T-helper 2 cell treated with Interferon-gamma antibody and Interleukin-4, amounts not matched to agents 100 ng/mL and 5 ng/mL, for 36 hours (primary cell): ENCODE results near the gene ZNF260. TPM values are rescaled to one million over a fixed set of nuclear protein-coding genes. Genes with fewer than 3 reads are reported as not detected.

Experiments used
- intact Hi-C: fragments of 100-400 bp; cut with micrococcal nuclease; formaldehyde crosslinking; loops from one replicate; pipeline ENCODE4 v1.15.1; 2023
- total RNA-seq: library from RNA; stranded (reverse); gene quantifications from 2 replicates; pipeline ENCODE4 v1.2.3, GENCODE V29; 2022

ZNF260 gene
- 8.1 and 8.3 TPM in 2 replicates for total RNA-seq

DNA sequence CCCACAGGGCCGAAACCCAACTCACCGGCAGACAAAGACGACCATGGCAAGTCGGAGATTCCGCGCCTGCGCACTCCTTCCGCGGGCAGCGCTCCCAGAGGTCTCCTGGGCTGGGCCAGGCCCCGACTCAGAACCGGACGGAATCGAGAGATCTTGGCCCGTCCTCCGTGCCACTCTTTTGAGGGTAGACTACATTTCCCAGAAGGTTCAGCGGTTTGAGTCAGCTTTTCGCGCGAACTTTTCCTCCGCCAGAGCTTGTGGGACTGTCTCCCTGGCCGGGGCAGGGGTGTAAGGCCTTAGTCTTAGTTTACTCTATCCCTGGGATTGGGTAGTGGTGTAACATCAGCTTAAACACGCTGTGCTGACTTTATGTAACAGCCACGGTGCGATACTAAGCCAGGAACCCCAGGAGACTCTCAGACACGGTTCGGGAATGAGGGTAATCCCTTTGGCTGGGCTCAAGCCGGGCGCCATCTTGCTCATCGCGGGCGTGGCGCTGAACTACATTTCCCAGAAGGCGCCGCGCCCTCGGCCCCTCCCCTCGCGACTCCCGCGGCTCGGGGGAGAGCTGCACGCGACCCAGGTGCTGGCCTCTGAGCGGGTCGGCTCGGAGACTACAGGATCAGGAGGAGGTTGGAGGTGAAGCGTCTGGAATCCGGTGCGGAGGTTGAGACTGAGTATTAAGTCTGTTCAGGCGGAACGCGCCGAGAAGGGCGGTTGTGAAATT, at the start of gene ZNF260:
ZNF260 (minus strand) TSS at position 78 of the 727 bp plus-strand sequence. CDS start 13,033 bp downstream, outside the sequence.
- intact Hi-C loops, result loop anchor here (1.0 to 5.0 kb wide), 13 partner anchors 39 to 842 kb away; partner anchors contain the start of genes ZFP14, ZNF345, ZNF383 and ZNF461

GRCh38 chr19:36577271-36577996, 49.4 kb upstream of the ZNF260 start:
- intact Hi-C loops, result loop anchor here (10.0 kb wide), 1 partner anchor 363 kb away; the partner anchor contains the start of genes ZNF146 and ZNF565

GRCh38 chr19:36574741-36575140, 46.7 kb upstream of the ZNF260 start:
- intact Hi-C loops, result loop anchor here (5.0 to 10.0 kb wide), 2 partner anchors 263 to 360 kb away; partner anchors contain the start of genes ZNF146, ZNF565 and ZNF790

DNA sequence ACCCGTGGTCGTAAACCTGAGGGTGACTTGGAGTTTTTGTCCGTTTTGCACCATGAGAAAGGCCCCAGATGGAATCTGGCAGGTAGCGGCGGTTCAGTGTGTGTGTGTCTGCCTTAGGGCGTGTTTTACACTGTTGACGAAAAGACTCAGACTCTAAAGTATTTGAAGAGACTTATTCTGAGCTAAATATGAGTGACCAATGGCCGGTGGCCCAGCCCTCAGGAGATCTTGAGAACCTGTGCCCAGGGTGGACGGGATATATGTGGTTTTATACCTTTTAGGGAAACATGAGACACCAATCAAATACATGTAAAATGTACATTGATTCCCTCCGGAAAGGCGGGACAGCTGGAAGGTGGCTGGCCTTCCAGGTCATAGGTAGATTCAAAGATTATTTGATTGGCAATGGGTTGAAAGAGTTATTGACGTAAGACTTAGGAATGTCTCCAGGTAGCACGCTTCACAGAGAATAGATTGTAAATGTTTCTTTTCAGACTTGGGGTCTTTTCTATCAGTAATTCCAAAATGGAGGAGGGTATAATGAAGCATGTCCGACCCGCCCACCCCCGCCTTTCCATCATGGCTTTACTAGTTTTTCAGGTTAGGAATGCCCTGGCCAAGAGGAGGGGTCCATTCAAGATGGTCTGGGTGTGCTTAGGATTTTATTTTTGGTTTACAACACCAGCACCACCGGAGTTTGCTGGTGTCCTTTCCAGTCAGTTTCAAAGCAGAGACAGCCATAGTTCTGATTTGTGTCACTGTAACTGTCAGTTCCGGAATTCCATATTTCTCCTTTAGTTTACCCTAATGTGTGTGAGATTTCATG, 46.0 kb upstream of the ZNF260 start:
- intact Hi-C loops, result loop anchor here (1.0 to 10.0 kb wide), 10 partner anchors 30 to 505 kb away; partner anchors contain the start of genes ZFP14, ZNF146, ZNF260 and ZNF345

GRCh38 chr19:36573020-36573894, 45.2 kb upstream of the ZNF260 start, which contains the start of gene ZNF529:
Gene ZNF529, minus strand, starts transcription at chr19:36573292. Its CDS starts 946 bp downstream, at chr19:36572346.
- intact Hi-C loops, result loop anchor here (1.0 to 10.0 kb wide), 10 partner anchors 31 to 506 kb away; partner anchors contain the start of genes ZFP14, ZNF146, ZNF260 and ZNF345

DNA sequence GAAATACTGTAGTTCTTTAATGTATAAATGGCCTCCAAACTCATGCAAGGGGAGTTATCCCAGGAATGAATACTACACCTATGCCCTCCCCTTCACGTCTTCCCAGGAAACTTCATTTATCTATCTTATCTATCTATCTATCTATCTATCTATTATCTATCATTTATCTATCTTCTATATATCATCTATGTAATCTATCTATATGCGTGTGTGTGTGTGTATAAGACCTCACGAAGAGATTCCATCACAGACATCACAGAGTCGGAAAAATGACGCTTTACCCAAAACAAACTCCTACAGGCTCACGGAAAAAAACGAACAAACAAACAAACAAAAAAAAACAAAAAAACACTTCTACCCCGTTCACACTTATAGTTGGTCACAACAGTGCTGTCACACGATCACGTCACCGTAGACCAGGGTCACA, 44.5 kb upstream of the ZNF260 start:
- intact Hi-C loops, result loop anchor here (1.0 to 10.0 kb wide), 10 partner anchors 32 to 506 kb away; partner anchors contain the start of genes ZFP14, ZNF146, ZNF260 and ZNF345

DNA sequence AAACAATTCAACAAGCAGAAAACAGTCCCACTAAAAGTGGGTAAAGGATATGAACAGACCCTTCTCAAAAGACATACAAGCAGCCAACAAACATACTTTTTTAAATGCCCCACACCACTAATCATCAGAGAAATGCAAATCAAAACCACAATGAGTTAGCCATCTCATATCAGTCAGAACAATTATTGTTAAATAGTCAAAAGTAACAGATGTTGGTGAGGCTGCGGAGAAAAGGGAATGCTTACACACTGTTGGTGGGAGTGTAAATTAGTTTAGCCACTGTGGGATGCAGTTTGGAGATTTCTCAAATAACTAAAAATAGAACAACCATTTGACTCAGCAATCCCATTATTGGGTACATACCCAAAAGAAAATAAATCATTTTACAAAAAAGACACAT, 36.3 kb upstream of the ZNF260 start:
- intact Hi-C loops, result no loop called here

DNA sequence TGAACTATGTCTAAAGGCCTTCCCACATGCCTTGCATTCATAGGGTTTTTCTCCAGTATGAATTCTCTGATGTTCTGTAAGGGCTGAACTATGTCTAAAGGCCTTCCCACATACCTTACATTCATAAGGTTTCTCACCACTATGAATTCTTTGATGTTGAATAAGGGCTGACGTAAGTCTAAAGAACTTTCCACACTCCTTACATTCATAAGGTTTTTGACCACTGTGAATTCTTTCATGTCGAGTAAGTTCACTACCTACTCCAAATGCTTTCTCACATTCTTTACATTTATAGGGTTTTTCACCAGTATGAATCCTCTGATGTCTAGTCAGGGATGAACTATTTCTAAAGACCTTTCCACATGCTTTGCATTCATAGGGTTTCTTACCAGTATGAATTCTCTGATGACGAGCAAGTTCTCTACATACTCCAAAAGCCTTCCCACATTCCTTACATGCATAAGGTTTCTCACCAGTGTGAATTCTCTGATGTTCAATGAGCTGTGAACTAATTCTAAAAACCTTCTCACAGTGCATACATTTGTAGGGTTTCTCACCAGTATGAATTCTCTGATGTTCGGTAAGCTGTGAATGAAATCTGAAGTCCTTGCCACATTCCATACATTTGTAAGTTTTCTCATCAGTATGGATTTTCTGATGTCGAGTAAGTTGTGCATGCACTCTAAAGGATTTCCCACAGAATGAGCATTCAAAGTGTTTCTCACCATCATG, 19.1 kb upstream of the ZNF260 start:
- intact Hi-C loops, result no loop called here

DNA sequence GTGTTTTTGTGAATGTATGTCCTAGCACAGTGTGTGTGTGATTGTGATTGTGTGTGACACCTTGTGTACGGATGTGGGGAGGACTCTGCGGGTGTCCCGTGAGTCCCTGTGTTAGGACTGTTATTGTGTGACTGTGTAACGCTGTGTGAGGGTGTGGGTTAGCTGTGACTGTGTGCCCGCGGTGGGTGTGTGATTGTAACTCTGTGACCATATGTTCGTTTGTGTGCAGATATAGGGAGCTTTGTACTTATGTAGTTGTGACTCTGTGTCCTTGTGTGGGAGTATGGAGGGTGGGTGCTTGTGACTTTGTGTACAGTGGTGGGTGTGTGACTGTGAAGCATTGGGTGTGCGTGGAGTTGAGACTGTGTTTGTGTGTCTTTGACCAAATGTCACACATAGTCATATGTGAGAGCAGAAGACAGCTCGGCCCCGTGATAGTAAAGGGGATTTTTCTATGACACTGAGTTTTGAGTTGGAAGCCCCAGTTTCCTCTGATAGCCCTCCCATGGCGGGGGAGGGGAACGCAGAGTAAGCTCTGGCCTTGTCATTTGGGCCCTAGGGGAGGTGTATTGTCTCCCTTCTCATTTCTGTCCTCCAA, 949 bp upstream of the ZNF260 start:
- intact Hi-C loops, result loop anchor here (1.0 to 5.0 kb wide), 13 partner anchors 40 to 842 kb away; partner anchors contain the start of genes ZFP14, ZNF345, ZNF383 and ZNF461

GRCh38 chr19:36527873-36528193, 238 bp downstream of the ZNF260 start:
- intact Hi-C loops, result loop anchor here (1.0 to 5.0 kb wide), 13 partner anchors 39 to 843 kb away; partner anchors contain the start of genes ZFP14, ZNF345, ZNF383 and ZNF461

GRCh38 chr19:36527341-36527740, 730 bp downstream of the ZNF260 start:
- intact Hi-C loops, result loop anchor here (5.0 kb wide), 1 partner anchor 690 kb away; the partner anchor contains the start of gene ZNF383

DNA sequence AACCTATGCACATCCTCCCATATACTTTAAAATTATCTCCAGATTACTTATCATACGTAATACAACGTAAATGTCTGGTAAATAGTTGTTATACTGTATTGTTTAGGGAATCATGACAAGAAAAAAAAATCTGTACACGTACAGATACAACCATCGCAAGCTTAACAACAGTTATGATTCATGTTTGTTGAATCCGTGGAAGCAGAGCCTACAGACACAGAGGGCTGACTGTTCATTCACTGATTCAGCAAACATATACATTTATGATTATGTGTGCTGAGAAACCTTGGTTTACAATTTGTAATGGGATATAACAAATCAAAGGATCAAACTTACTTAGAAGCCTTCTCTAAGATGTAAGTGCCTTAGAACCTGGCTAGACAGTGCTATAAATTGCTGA, 1.5 kb downstream of the ZNF260 start:
- intact Hi-C loops, result loop anchor here (5.0 kb wide), 1 partner anchor 691 kb away; the partner anchor contains the start of gene ZNF383

DNA sequence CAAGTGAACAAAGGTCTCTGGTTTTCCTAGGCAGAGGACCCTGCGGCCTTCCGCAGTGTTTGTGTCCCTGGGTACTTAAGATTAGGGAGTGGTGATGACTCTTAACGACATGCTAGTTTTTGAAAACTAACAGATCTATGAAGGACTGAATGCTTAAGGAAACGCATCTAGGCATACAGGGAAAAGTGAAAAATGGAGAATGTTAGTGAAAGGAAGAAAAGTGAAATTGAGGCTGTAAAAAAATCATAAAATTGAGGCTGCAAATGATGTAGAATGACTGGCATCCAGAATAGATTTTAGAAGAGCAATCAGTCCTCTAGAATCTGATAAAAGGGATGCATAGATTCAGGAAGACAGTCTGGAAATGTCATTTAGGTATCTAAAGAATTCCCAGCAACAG, 3.5 kb downstream of the ZNF260 start:
- intact Hi-C loops, result loop anchor here (5.0 kb wide), 1 partner anchor 693 kb away; the partner anchor contains the start of gene ZNF383

DNA sequence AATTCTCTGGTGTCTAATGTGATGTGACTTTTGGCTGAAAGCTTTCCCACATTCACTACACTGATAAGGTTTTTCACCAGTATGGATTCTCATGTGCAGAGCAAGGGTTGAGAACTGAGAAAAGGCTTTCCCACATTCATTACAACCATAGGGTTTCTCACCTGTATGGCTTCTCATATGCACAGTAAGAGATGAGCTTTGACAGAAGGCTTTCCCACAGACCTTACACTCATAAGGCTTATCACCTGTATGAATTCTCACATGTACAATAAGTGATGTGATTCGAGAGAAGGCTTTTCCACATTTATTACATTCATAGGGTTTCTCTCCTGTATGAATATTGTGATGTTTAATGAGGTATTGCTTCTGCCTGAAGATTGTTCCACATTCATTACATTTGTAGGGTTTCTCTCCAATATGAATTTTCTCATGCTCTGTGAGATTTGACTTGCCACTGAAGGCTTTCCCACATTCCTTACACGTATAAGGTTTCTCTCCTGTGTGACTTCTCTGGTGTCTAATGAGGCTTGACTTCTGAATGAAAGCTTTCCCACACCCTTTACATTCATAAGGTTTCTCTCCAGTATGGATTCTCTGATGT, 14.0 kb downstream of the ZNF260 start:
- intact Hi-C loops, result no loop called here

DNA sequence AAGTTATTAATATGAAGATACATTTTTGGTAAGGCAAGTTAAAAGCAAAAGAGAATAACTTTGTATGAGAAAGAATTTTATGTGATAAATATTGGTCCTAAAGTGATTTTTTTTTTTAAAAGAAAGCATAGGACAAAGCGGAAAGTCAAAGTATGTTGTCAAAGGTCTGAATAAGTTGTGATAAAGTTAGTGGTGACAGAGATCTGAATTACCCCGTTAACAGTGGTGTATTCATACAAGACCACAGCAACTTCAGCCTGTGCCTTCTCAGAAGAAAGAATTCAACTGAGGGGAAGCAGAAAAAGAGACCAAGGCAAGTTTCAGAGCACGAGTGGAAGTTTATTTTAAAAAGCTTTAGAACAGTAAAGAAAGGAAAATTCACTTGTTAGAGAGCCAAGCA, 19.7 kb downstream of the ZNF260 start:
- intact Hi-C loops, result no loop called here

DNA sequence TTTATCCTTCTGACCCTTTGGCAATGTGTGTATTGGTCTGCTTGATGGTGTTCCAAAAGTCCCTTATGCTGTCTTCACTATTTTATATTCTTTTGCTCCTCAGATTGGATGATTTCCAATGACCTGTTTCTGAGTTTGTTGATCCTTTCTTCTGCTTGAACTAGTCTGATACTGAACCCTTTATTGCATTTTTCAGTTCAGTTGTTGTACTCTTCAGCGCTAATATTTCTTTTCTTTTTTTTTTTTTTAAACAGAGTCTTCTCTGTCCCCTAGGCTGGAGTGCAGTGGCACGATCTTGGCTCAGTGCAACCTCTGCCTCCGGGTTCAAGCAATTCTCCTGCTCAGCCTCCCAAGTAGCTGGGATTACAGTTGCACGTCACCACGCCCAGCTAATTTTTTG, 26.1 kb downstream of the ZNF260 start:
- intact Hi-C loops, result no loop called here

GRCh38 chr19:36497001-36497400, 31.1 kb downstream of the ZNF260 start:
- intact Hi-C loops, result no loop called here
